SK-N-SH (cell line): ENCODE data around the gene KLHL14. TPM values are rescaled to one million over a fixed set of nuclear protein-coding genes. Genes with fewer than 3 reads are reported as not detected.

Experiments used
- CTCF ChIA-PET: fragments of 300-600, 350-600 bp; formaldehyde crosslinking; extraction: SDS; loops from one replicate; lab custom pipeline; 2021; lab: Yijun Ruan, JAX
- POLR2A ChIA-PET: fragments of 350-600 bp; sonication (Branson Sonifier 250); formaldehyde crosslinking; extraction: SDS; loops from one replicate; lab custom pipeline; 2020; ENCODE audit warnings: antibody characterized with exemption, inconsistent platforms; lab: Yijun Ruan, JAX
- DNase-seq: peaks from one replicate; pipeline ENCODE4 v3.0.0; 2012
- H2AFZ ChIP-seq: fragments of 200-600 bp; sonication (generic); 2 replicates; pipeline ENCODE4 v1.8.1; 2016; ENCODE audit warnings: antibody characterized with exemption, mild to moderate bottlenecking, low read depth
- H3F3A ChIP-seq: fragments of 200-600 bp; sonication (generic); replicated peaks from 2 replicates; pipeline ENCODE3; 2016; ENCODE audit warnings: antibody characterized with exemption, mild to moderate bottlenecking; ENCODE audit not compliant: insufficient read depth
- H3K27ac ChIP-seq, 2 experiments: fragments of 200-500 bp in 1 of 2; fragments of 200-600 bp in 1 of 2; sonication (Bioruptor generic) in 1 of 2; sonication (generic), shearing (Covaris generic) in 1 of 2; 2 replicates each; pipeline versions ENCODE4 v1.5.1 to v1.6.1; 2014 to 2016; ENCODE audit warnings: low read depth in 2 of 2, inconsistent platforms in 1 of 2, low read length in 1 of 2, mild to moderate bottlenecking in 1 of 2, mixed read lengths in 1 of 2
- H3K27me3 ChIP-seq: fragments of 200-600 bp; sonication (generic), shearing (Covaris generic); 2 replicates; pipeline ENCODE4 v1.6.1; 2016; ENCODE audit warnings: mixed run types; ENCODE audit not compliant: insufficient read depth
- H3K36me3 ChIP-seq, 2 experiments: fragments of 200-500 bp in 1 of 2; fragments of 200-600 bp in 1 of 2; sonication (Bioruptor generic) in 1 of 2; sonication (generic) in 1 of 2; replicated peaks in 1 of 2; 2 replicates each; pipeline versions ENCODE3 to v1.5.1; 2014 to 2016; ENCODE audit warnings: low read length in 1 of 2, mild to moderate bottlenecking in 1 of 2; ENCODE audit not compliant: insufficient read depth in 2 of 2, control insufficient read depth in 1 of 2
- H3K4me1 ChIP-seq, 2 experiments: fragments of 200-500 bp in 1 of 2; fragments of 200-600 bp in 1 of 2; sonication (Bioruptor generic) in 1 of 2; sonication (generic), shearing (Covaris generic) in 1 of 2; 2 replicates each; pipeline versions ENCODE4 v1.5.1 to v1.6.1; 2014 to 2016; ENCODE audit warnings: low read depth in 1 of 2, low read length in 1 of 2, mixed run types in 1 of 2; ENCODE audit not compliant: insufficient read depth in 2 of 2, control insufficient read depth in 1 of 2
- H3K4me2 ChIP-seq: fragments of 200-600 bp; sonication (generic), shearing (Covaris generic); 2 replicates; pipeline ENCODE4 v1.6.1; 2017; ENCODE audit warnings: mixed run types
- H3K4me3 ChIP-seq, 2 experiments: fragments of 200-500 bp in 1 of 2; fragments of 200-600 bp in 1 of 2; sonication (Bioruptor generic) in 1 of 2; sonication (generic), shearing (Covaris generic) in 1 of 2; 2 replicates each; pipeline versions ENCODE4 v1.5.1 to v1.8.1; 2014 to 2016; ENCODE audit warnings: low read depth in 2 of 2, inconsistent platforms in 1 of 2, low read length in 1 of 2, mild to moderate bottlenecking in 1 of 2, mixed read lengths in 1 of 2, moderate library complexity in 1 of 2
- H3K79me2 ChIP-seq: fragments of 200-600 bp; sonication (generic); 2 replicates; pipeline ENCODE4 v1.8.1; 2017; ENCODE audit warnings: mild to moderate bottlenecking; ENCODE audit not compliant: insufficient read depth
- H3K9ac ChIP-seq: fragments of 200-600 bp; sonication (generic); 2 replicates; pipeline ENCODE4 v1.6.1; 2017; ENCODE audit warnings: mixed run types
- H3K9me2 ChIP-seq: fragments of 200-600 bp; sonication (generic); 2 replicates; pipeline ENCODE4 v1.6.1; 2017; ENCODE audit warnings: mixed run types
- H3K9me3 ChIP-seq: fragments of 200-600 bp; sonication (generic); 2 replicates; pipeline ENCODE4 v1.6.1; 2017; ENCODE audit warnings: mixed run types, mild to moderate bottlenecking, moderate library complexity
- H4K20me1 ChIP-seq: fragments of 200-600 bp; sonication (generic); 2 replicates; pipeline ENCODE4 v1.6.1; 2017; ENCODE audit warnings: mild to moderate bottlenecking, mixed run types; ENCODE audit not compliant: insufficient read depth
- CHD2 ChIP-seq: fragments of 150-350 bp; IDR thresholded peaks from 2 replicates; pipeline ENCODE4 v1.6.1; 2018; ENCODE audit warnings: low read length; ENCODE audit not compliant: partially characterized antibody
- ELF1 ChIP-seq: IDR thresholded peaks from 2 replicates; pipeline ENCODE4 v1.4.0; 2012
- EP300 ChIP-seq, 2 experiments: IDR thresholded peaks; 2 replicates each; pipeline versions ENCODE4 v1.4.0 to v1.6.1; 2012; ENCODE audit warnings: borderline replicate concordance in 1 of 2, low read depth in 1 of 2, low read length in 1 of 2
- GATA2 ChIP-seq: sonication (generic); formaldehyde crosslinking; IDR thresholded peaks from 2 replicates; pipeline ENCODE4 v1.5.0; 2020; ENCODE audit warnings: mild to moderate bottlenecking, missing genetic modification reagents
- NFIC ChIP-seq: IDR thresholded peaks from 2 replicates; pipeline ENCODE4 v1.4.0; 2012; ENCODE audit warnings: borderline replicate concordance
- NRF1 ChIP-seq: IDR thresholded peaks from 2 replicates; pipeline ENCODE4 v1.6.1; 2012; ENCODE audit warnings: low read depth, mild to moderate bottlenecking, low read length
- POLR2AphosphoS5 ChIP-seq: IDR thresholded peaks from 2 replicates; pipeline ENCODE4 v1.6.1; 2012; ENCODE audit warnings: low read depth, low read length
- RAD21 ChIP-seq: IDR thresholded peaks from 2 replicates; pipeline ENCODE4 v1.6.1; 2012; ENCODE audit warnings: mild to moderate bottlenecking, low read length
- RCOR1 ChIP-seq: fragments of 150-350 bp; IDR thresholded peaks from 2 replicates; pipeline ENCODE4 v1.6.1; 2017; ENCODE audit warnings: antibody characterized with exemption, low read length
- RXRA ChIP-seq: IDR thresholded peaks from 2 replicates; pipeline ENCODE4 v1.4.0; 2012; ENCODE audit warnings: low read depth, mild to moderate bottlenecking, borderline replicate concordance
- SIN3A ChIP-seq: IDR thresholded peaks from 2 replicates; pipeline ENCODE4 v1.6.1; 2012; ENCODE audit warnings: low read depth, mild to moderate bottlenecking, low read length, moderate library complexity, borderline replicate concordance
- TAF1 ChIP-seq: IDR thresholded peaks from 2 replicates; pipeline ENCODE4 v1.6.1; 2012; ENCODE audit warnings: low read depth, mild to moderate bottlenecking, low read length, moderate library complexity, borderline replicate concordance
- TEAD4 ChIP-seq: IDR thresholded peaks from 2 replicates; pipeline ENCODE4 v1.4.0; 2012; ENCODE audit warnings: mild to moderate bottlenecking, borderline replicate concordance; ENCODE audit not compliant: insufficient read depth
- WGBS: methylation state at CpG from one replicate; pipeline ENCODE4 v1.1.6; 2017; ENCODE audit warnings: low lambda C conversion rate; 5-methylcytosine and 5-hydroxymethylcytosine counted together
- polyA plus RNA-seq, 3 experiments: library from polyadenylated mRNA; depleted of rRNA; stranded (reverse); fragments of >200 nt; gene quantifications; 2 replicates each; pipeline ENCODE4 v1.2.3, GENCODE V29; 2012
- TF ChIP-seq, protein P1 (sequence below): IDR thresholded peaks from 2 replicates; pipeline ENCODE4 v1.4.0; 2012; ENCODE audit warnings: low read depth, borderline replicate concordance
- TF ChIP-seq, protein P2 (sequence below): fragments of 150-350 bp; IDR thresholded peaks from 2 replicates; pipeline ENCODE4 v1.6.1; 2017; ENCODE audit warnings: antibody characterized with exemption, low read length, low read depth, borderline replicate concordance
- TF ChIP-seq, protein P3 (sequence below): IDR thresholded peaks from 2 replicates; pipeline ENCODE4 v1.4.0; 2012; ENCODE audit warnings: low read depth, borderline replicate concordance

Gene KLHL14
- polyA plus RNA-seq, 1 of the 3 experiments (the other 2 are of a cell fraction) = not detected

DNA sequence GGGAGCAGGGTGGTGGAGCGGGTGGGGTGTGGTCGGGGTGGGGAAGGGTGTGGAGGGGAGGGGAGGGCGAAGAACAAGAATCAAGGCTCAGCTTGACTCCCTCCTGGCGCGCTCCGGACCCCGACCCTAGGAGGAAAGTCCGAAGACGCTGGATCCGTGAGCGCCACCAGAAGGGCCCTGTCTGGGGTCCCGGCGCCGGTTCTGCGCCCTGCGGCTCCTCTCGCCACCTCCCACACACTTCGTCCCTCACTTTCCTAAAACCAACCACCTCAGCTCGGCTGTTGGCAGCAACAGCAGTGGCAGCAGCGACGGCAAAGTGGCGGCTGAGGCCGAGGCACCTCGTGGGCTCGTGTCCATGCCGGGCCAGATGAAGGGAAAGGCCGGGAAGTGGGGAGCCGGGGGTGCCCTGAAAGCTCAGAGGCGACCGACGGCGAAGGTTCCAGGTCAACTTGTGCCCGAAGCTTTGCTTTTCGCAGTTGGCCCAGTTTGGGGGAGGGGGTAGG lies 2.1 kb downstream of the KLHL14 start:
- Histone ChIP-seq H3K4me2 (peak overlapping the region; percentile 66; the same call in 1 of the 2 replicates), H3K36me3 (no peaks in the 10 kb centered on the region), H3K9ac (no peak overlapping the region), H2AFZ (no peak overlapping the region), H3K4me1 (peaks cover 0 to 8% of the 10 kb centered on the region in 2 experiments; a peak in 1 of 4 replicates), H3K27me3 (peaks cover 40% of the 10 kb centered on the region), H3K27ac (no peak overlapping the region), H3K9me3 (no peaks in the 10 kb centered on the region), H3F3A (no peaks in the 10 kb centered on the region), H3K9me2 (no peaks in the 10 kb centered on the region), H4K20me1 (no peaks in the 10 kb centered on the region), H3K79me2 (no peaks in the 10 kb centered on the region), H3K4me3 (peak overlapping the region in 1 of 2 experiments; percentile 35; a peak in 2 of 4 replicates)
- peak; percentile 45 for DNase-seq
- ChIA-PET POLR2A (no interaction called here), CTCF (interaction anchor here (0.8 to 1.2 kb wide), 2 partner anchors 55 to 60 kb away, joined by 3 read pairs; no protein-coding TSS in a partner anchor)
- TF ChIP-seq ELF1 = no peak
- TF ChIP-seq GATA2 (CRISPR knock-in tag) = no peak
- no peak for TF ChIP-seq TAF1
- TF ChIP-seq NRF1 = no peak
- TF ChIP-seq, protein P1, sequence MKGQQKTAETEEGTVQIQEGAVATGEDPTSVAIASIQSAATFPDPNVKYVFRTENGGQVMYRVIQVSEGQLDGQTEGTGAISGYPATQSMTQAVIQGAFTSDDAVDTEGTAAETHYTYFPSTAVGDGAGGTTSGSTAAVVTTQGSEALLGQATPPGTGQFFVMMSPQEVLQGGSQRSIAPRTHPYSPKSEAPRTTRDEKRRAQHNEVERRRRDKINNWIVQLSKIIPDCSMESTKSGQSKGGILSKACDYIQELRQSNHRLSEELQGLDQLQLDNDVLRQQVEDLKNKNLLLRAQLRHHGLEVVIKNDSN = no peak
- TF ChIP-seq, protein P2, sequence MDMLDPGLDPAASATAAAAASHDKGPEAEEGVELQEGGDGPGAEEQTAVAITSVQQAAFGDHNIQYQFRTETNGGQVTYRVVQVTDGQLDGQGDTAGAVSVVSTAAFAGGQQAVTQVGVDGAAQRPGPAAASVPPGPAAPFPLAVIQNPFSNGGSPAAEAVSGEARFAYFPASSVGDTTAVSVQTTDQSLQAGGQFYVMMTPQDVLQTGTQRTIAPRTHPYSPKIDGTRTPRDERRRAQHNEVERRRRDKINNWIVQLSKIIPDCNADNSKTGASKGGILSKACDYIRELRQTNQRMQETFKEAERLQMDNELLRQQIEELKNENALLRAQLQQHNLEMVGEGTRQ = no peak
- TF ChIP-seq, protein P3, sequence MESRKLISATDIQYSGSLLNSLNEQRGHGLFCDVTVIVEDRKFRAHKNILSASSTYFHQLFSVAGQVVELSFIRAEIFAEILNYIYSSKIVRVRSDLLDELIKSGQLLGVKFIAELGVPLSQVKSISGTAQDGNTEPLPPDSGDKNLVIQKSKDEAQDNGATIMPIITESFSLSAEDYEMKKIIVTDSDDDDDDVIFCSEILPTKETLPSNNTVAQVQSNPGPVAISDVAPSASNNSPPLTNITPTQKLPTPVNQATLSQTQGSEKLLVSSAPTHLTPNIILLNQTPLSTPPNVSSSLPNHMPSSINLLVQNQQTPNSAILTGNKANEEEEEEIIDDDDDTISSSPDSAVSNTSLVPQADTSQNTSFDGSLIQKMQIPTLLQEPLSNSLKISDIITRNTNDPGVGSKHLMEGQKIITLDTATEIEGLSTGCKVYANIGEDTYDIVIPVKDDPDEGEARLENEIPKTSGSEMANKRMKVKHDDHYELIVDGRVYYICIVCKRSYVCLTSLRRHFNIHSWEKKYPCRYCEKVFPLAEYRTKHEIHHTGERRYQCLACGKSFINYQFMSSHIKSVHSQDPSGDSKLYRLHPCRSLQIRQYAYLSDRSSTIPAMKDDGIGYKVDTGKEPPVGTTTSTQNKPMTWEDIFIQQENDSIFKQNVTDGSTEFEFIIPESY = no peak
- no peak for TF ChIP-seq RXRA
- TF ChIP-seq NFIC = no peak
- no peak for TF ChIP-seq RCOR1
- TF ChIP-seq CHD2 = no peak
- TF ChIP-seq TEAD4 = no peak
- WGBS = 11% methylated on average over 22 of the region's 34 CpGs

DNA sequence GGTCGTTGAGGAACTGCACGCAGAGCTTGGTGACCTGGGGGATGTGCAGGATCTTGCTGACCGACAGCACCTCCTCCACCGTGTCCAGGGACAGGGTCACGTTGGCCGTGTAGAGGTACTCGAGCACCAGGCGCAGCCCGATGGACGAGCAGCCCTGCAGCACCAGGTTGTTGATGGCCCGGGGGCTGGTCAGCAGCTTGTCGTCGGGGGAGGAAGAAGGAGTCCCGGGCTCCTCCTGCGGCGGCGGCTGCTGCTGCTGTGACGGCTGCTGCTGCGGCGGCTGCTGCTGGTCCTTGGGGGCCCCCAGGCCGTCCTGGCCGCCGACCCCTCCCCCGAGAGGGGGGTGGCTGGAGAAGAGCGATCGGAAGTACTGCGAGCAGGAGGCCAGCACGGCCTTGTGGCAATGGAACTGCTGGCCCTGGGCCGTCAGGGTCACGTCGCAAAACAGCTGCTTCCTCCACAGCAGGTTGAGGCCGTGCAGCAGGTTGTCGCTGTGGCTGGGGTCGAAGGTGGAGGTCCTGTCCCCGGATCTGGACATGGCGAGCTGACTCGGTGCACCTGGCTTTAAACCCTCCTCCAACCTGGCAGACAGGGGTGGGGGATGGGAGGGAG lies 2.7 kb downstream of the KLHL14 start:
- Histone ChIP-seq H3K9ac (no peak overlapping the region), H3K4me3 (no peak overlapping the region; a peak in 1 of 4 replicates), H3K27me3 (peaks cover 40% of the 10 kb centered on the region), H3K9me2 (no peaks in the 10 kb centered on the region), H3K36me3 (no peaks in the 10 kb centered on the region), H3K79me2 (no peaks in the 10 kb centered on the region), H3K4me1 (peaks cover 0 to 8% of the 10 kb centered on the region in 2 experiments; a peak in 1 of 4 replicates), H2AFZ (no peak overlapping the region), H3K9me3 (no peaks in the 10 kb centered on the region), H3K4me2 (no peak overlapping the region), H3F3A (no peaks in the 10 kb centered on the region), H4K20me1 (no peaks in the 10 kb centered on the region), H3K27ac (no peak overlapping the region)
- POLR2A ChIA-PET = interaction anchor here (0.6 kb wide), 1 partner anchor 1047 kb away, joined by 3 read pairs; no protein-coding TSS in a partner anchor
- peak; percentile 59 for DNase-seq
- WGBS = 2% methylated on average over 8 of the region's 37 CpGs
- no peak for TF ChIP-seq RAD21
- TF ChIP-seq SIN3A = no peak
- TF ChIP-seq POLR2AphosphoS5 = no peak
- no peak for TF ChIP-seq NRF1
- no peak for TF ChIP-seq EP300 (IDR thresholded peaks at IDR 0.05; ENCODE audit: borderline replicate concordance in 1 of 2, low read depth in 1 of 2, low read length in 1 of 2)
- CTCF ChIA-PET = interaction anchor here (1.0 to 1.2 kb wide), 4 partner anchors 10 to 56 kb away, joined by 3 read pairs; no protein-coding TSS in a partner anchor
